ENCODE results near the gene CHST12. TPM values are rescaled to one million over a fixed set of nuclear protein-coding genes. Genes with fewer than 3 reads are reported as not detected.

Gene CHST12
- total RNA-seq, 1 experiment from 2014 or later = 5.9 TPM

Other genes with a start within 250 kb of the CHST12 start
- 133 and 165 TPM in 2 replicates for gene MAD1L1, start 170.7 kb upstream of the CHST12 start, total RNA-seq (2014; rRNA removed; shearing (Covaris generic))
- 36.4 and 36.8 TPM in 2 replicates for gene MRM2, start 161.4 kb upstream of the CHST12 start, total RNA-seq (2014; rRNA removed; shearing (Covaris generic))
- gene NUDT1, start 161.4 kb upstream of the CHST12 start, total RNA-seq (2014; rRNA removed; shearing (Covaris generic)) = 131 and 171 TPM in 2 replicates
- gene SNX8, start 89.2 kb upstream of the CHST12 start, total RNA-seq (2014; rRNA removed; shearing (Covaris generic)) = 8.9 and 24.2 TPM in 2 replicates
- 182 and 205 TPM in 2 replicates for gene EIF3B, start 48.8 kb upstream of the CHST12 start, total RNA-seq (2014; rRNA removed; shearing (Covaris generic))
- gene GRIFIN, start 72.8 kb downstream of the CHST12 start, total RNA-seq (2014; rRNA removed; shearing (Covaris generic)) = not detected in 2 replicates
- gene LFNG, start 116.2 kb downstream of the CHST12 start, total RNA-seq (2014; rRNA removed; shearing (Covaris generic)) = 19.1 and 28.5 TPM in 2 replicates
- gene BRAT1, start 151.9 kb downstream of the CHST12 start, total RNA-seq (2014; rRNA removed; shearing (Covaris generic)) = 22.6 and 28.8 TPM in 2 replicates
- gene IQCE, start 155.4 kb downstream of the CHST12 start, total RNA-seq (2014; rRNA removed; shearing (Covaris generic)) = 10.1 and 14.8 TPM in 2 replicates
- gene TTYH3, start 228.4 kb downstream of the CHST12 start, total RNA-seq (2014; rRNA removed; shearing (Covaris generic)) = 20.5 and 34.9 TPM in 2 replicates